GM18861 (cell line): Measurements from ENCODE around the gene CAMK2G.

ENCODE experiments used
- ATAC-seq: cut with Tn5 transposase; IDR thresholded peaks from one replicate; pipeline ENCODE4 v1.9.1; 2021; ENCODE audit not compliant: unreplicated experiment

CAMK2G gene

GRCh38 chr10:73865459-73866442, 8.6 kb downstream of the CAMK2G start:
- ATAC-seq, result peak; percentile 51

GRCh38 chr10:73865107-73865458, 9.3 kb downstream of the CAMK2G start:
- ATAC-seq, result no peak

GRCh38 chr10:73864229-73864628, 10.1 kb downstream of the CAMK2G start:
- ATAC-seq, result no peak

GRCh38 chr10:73863039-73863817, 11.1 kb downstream of the CAMK2G start:
- no peak for ATAC-seq

- no peak for ATAC-seq
Observed at GRCh38 chr10:73862011-73862410, 12.3 kb downstream of the CAMK2G start.

- ATAC-seq, result no peak
Observed at GRCh38 chr10:73859784-73860491, 14.4 kb downstream of the CAMK2G start.

- ATAC-seq, result no peak
Observed at GRCh38 chr10:73859428-73859783, 14.9 kb downstream of the CAMK2G start.

GRCh38 chr10:73858750-73859427, 15.5 kb downstream of the CAMK2G start:
- no peak for ATAC-seq

GRCh38 chr10:73858013-73858708, 16.2 kb downstream of the CAMK2G start:
- no peak for ATAC-seq

GRCh38 chr10:73857446-73857845, 16.9 kb downstream of the CAMK2G start:
- peak; percentile 83 for ATAC-seq

- ATAC-seq, result no peak
Observed at GRCh38 chr10:73856261-73856660, 18.1 kb downstream of the CAMK2G start.

- no peak for ATAC-seq
Observed at GRCh38 chr10:73855413-73855812, 18.9 kb downstream of the CAMK2G start.

GRCh38 chr10:73854310-73854709, 20.0 kb downstream of the CAMK2G start:
- no peak for ATAC-seq

- no peak for ATAC-seq
Observed at GRCh38 chr10:73853196-73853595, 21.2 kb downstream of the CAMK2G start.

GRCh38 chr10:73850863-73851461, 23.4 kb downstream of the CAMK2G start:
- ATAC-seq, result no peak

GRCh38 chr10:73850211-73850610, 24.1 kb downstream of the CAMK2G start:
- ATAC-seq, result no peak

GRCh38 chr10:73848821-73849489, 25.4 kb downstream of the CAMK2G start:
- ATAC-seq, result peak; percentile 82

- no peak for ATAC-seq
Observed at GRCh38 chr10:73847031-73847430, 27.3 kb downstream of the CAMK2G start.

- no peak for ATAC-seq
Observed at GRCh38 chr10:73843261-73843660, 31.1 kb downstream of the CAMK2G start.
